Measurements from ENCODE around the gene ERC2.
"Not testable (repeated sequence)": the region's sequence is repeated elsewhere in the genome, so short reads cannot be mapped to it uniquely, and the experiment has no call there.

ERC2 gene

GRCh38 chr3:55521738-55522421, 946.4 kb downstream of the ERC2 start:
- DNase-seq (ENCODE audit: low read depth): no peak

- DNase-seq (ENCODE audit: low read depth): no peak
Observed at GRCh38 chr3:55521064-55521737, 947.1 kb downstream of the ERC2 start.

GRCh38 chr3:55519019-55519418, 949.2 kb downstream of the ERC2 start:
- no peak for DNase-seq (ENCODE audit: low read depth)

GRCh38 chr3:55518451-55518850, 949.8 kb downstream of the ERC2 start:
- DNase-seq (ENCODE audit: low read depth): no peak

- DNase-seq (ENCODE audit: low read depth): no peak
Observed at GRCh38 chr3:55516392-55517030, 951.8 kb downstream of the ERC2 start.

GRCh38 chr3:55515550-55516246, 952.6 kb downstream of the ERC2 start:
- no peak for DNase-seq (ENCODE audit: low read depth)

GRCh38 chr3:55514962-55515361, 953.3 kb downstream of the ERC2 start:
- no peak for DNase-seq (ENCODE audit: low read depth)

- DNase-seq (ENCODE audit: low read depth): no peak
Observed at GRCh38 chr3:55512571-55513343, 955.5 kb downstream of the ERC2 start.

- DNase-seq (ENCODE audit: low read depth): no peak
Observed at GRCh38 chr3:55511895-55512570, 956.2 kb downstream of the ERC2 start.

GRCh38 chr3:55508335-55508734, 959.9 kb downstream of the ERC2 start:
- DNase-seq (ENCODE audit: low read depth): no peak

GRCh38 chr3:55507808-55508207, 960.5 kb downstream of the ERC2 start:
- DNase-seq (ENCODE audit: low read depth): no peak

- DNase-seq (ENCODE audit: low read depth): no peak
Observed at GRCh38 chr3:55505776-55506175, 962.5 kb downstream of the ERC2 start.

- not testable (repeated sequence) for DNase-seq (ENCODE audit: low read depth)
Observed at GRCh38 chr3:55505102-55505501, 963.2 kb downstream of the ERC2 start.

GRCh38 chr3:55501905-55502304, 966.4 kb downstream of the ERC2 start:
- DNase-seq (ENCODE audit: low read depth): no peak

GRCh38 chr3:55500555-55501330, 967.5 kb downstream of the ERC2 start:
- DNase-seq (ENCODE audit: low read depth): no peak

GRCh38 chr3:55498520-55498919, 969.7 kb downstream of the ERC2 start:
- DNase-seq (ENCODE audit: low read depth): no peak

GRCh38 chr3:55497250-55497649, 971.0 kb downstream of the ERC2 start:
- DNase-seq (ENCODE audit: low read depth): no peak

- no peak for DNase-seq (ENCODE audit: low read depth)
Observed at GRCh38 chr3:55494976-55495375, 973.3 kb downstream of the ERC2 start.

- no peak for DNase-seq (ENCODE audit: low read depth)
Observed at GRCh38 chr3:55492976-55493375, 975.3 kb downstream of the ERC2 start.

GRCh38 chr3:55491296-55491816, 976.9 kb downstream of the ERC2 start:
- DNase-seq (ENCODE audit: low read depth): no peak
